ENCODE measurements around the gene NTRK1.

NTRK1 gene

DNA sequence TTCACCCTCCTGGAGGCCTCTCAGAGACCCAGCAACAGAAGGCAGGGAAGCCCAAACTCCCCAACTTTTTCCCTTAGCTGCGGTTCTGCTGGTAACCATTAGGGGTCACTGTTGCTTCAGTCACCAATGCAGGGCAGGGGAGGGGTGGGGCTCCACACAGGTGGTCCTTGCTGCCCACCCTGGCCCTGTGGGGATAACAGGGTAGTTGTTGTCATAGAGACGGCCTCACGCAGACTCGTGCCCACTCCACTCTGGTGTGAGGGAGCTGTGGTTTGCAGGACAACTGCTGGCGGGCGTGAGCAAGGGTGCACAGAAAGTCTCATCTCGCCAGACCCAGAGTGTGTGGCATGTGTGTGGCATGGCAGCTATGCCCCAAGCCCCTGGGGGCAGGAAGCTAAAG, 21.7 kb upstream of the NTRK1 start:
- no peak for DNase-seq (ENCODE audit: low read depth, low spot score)

DNA sequence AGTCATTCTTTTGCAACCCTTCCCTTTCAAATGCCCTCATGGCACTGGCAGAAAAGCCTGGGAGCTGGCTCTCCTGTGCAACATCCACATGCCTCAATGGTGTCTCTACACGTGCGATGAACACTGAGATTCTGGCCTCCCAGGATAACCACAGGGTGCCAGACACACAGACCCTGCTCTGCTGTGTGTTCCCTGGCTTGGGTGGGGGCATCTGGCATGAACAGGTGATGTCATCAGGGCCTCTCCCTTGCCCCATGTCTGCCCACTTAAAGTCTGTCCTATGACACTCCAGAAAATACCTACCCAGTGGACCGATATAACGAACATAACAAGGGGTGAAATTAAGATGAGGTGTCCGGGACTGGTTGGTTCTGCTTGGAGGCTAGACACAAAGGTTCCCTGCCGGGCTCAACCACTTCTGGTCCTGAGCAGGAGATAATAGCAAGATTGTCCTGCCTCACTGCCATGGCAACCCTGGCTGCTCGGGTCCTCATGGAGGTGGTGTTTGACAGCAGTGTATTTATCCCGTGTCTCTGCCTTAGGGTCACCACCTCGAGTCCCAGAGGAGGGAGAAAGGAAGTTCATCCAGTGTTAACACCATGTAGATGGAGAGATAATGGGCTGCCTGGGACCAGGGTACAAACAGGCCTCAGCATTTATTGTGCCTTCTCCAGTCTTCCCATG, 21.1 kb upstream of the NTRK1 start:
- DNase-seq (ENCODE audit: low read depth, low spot score): no peak

GRCh38 chr1:156840186-156840897, 20.3 kb upstream of the NTRK1 start:
- no peak for DNase-seq (ENCODE audit: low read depth, low spot score)

GRCh38 chr1:156840898-156841279, 19.8 kb upstream of the NTRK1 start:
- no peak for DNase-seq (ENCODE audit: low read depth, low spot score)

GRCh38 chr1:156841295-156841855, 19.3 kb upstream of the NTRK1 start:
- DNase-seq (ENCODE audit: low read depth, low spot score): no peak

GRCh38 chr1:156842618-156843300, 17.9 kb upstream of the NTRK1 start:
- no peak for DNase-seq (ENCODE audit: low read depth, low spot score)

- DNase-seq (ENCODE audit: low read depth, low spot score): no peak
Observed at GRCh38 chr1:156844102-156844501, 16.6 kb upstream of the NTRK1 start.

GRCh38 chr1:156844638-156845037, 16.0 kb upstream of the NTRK1 start:
- no peak for DNase-seq (ENCODE audit: low read depth, low spot score)

GRCh38 chr1:156845055-156845952, 15.4 kb upstream of the NTRK1 start:
- no peak for DNase-seq (ENCODE audit: low read depth, low spot score)

- no peak for DNase-seq (ENCODE audit: low read depth, low spot score)
Observed at GRCh38 chr1:156845953-156846545, 14.6 kb upstream of the NTRK1 start.

DNA sequence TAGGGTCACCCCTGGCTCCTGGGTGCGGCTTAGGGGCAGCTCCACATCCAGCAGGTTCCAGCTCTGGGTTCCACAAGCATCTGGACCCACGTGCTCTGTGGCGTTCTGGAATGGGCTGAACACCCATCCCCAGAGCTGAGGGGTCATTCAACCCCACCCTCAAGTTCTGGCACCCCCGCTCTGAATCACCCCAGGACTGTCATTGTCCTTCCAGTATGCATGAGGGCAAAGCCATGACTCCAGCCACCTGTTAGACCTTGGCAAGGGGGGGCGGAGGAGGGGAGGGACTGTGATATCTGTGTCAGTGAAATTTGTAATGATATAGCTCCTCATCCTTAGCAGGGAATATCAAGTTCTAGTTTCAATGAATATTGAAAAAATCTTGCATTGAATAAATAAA, 14.0 kb upstream of the NTRK1 start:
- no peak for DNase-seq (ENCODE audit: low read depth, low spot score)

DNA sequence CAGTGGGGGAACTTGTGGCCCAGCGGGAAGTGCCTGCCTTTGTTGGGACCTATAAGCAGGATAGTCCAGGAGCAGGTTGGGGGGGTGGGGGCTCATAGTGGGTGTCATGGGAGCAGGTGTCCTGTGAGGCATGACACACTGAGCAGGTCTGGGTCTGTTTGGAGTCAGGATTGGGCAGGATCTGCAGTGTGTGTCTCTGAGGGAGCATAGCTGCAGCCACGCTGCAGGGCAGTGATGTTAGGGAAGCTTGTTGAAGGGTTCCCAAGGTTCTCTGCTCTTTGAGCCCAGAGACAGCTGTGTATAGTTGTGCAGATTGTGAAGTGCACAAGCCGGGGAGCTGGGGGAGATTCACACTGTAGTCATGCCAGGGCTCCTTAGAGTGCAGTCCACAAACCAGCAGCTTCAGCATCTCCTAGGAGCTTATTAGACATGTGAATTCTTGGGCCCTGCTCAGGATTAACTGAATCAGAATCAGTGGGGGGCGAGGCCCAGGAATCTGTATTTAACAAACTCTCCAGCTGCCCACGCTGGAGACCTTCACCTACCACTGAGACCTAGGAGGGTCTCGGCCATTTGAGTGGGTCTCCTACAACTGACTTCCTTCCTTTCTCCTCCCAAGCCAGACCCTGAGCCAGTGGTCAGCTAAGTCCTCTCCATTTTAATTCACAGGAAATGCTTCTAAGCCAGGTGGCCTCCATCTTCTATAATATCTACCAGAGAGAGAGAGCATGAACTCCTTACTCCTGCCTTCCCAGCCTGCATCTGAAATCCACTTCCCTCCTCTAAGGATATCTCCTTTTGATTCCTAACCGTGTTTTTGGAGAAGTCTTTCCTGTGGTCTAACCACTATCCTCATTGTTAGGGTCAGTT, 12.8 kb upstream of the NTRK1 start:
- no peak for DNase-seq (ENCODE audit: low read depth, low spot score)

GRCh38 chr1:156848461-156849150, 12.1 kb upstream of the NTRK1 start:
- DNase-seq (ENCODE audit: low read depth, low spot score): no peak

DNA sequence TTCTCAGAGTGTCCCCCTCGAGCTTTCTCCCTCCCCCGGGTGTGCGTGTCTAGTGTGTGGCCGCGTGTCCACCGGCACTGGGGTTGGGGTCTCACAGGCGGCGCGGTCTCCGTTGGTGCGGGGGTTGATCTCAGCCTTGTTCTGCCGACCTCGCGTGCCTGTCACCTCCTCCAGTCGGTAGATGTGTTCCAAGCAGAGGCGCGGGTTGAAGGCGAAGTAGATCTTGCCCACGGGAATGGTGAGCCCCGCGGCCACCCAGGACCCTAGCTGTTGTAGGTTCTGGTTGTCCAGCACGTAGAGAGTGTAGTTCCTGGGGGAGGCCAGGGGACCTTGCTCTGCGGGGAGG, 11.5 kb upstream of the NTRK1 start:
- DNase-seq (ENCODE audit: low read depth, low spot score): no peak

GRCh38 chr1:156851779-156852417, 8.8 kb upstream of the NTRK1 start:
- no peak for DNase-seq (ENCODE audit: low read depth, low spot score)

- DNase-seq (ENCODE audit: low read depth, low spot score): peak; percentile 92
Observed at GRCh38 chr1:156852418-156852874, 8.2 kb upstream of the NTRK1 start.

- no peak for DNase-seq (ENCODE audit: low read depth, low spot score)
Observed at GRCh38 chr1:156853761-156854160, 6.9 kb upstream of the NTRK1 start.

GRCh38 chr1:156854634-156855033, 6.0 kb upstream of the NTRK1 start:
- no peak for DNase-seq (ENCODE audit: low read depth, low spot score)

DNA sequence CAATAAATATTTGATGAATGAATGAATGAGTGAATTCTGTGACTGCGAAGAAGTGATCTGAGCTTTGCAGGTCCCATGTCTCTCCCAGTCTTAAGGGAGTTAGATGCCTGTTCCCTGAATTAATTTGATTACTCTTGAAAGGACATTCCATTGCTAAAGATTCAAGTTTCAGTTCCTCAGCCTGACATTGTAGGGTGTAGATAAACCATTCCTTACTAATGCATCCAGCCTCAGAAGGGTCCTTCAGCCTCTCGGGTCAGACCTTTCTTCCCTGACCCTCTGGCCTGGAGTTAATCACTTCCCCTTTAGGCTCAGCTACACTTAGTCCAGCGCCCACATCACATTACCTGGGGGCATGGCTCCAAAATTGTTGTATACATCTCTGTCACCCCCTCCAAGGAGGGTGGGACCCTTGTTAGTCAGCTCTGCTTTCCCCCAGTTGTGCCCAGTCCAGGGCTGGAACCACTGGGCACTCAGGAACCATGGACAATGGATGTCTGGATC, 4.3 kb upstream of the NTRK1 start:
- DNase-seq (ENCODE audit: low read depth, low spot score): no peak
